IMR-90 (cell line): ENCODE measurements around the gene BNIP5. TPM values are rescaled to one million over a fixed set of nuclear protein-coding genes. Genes with fewer than 3 reads are reported as not detected.
A peak's percentile ranks its signal among the peaks of the same experiment; 100 is the strongest.

Source experiments
- ATAC-seq: fragments of 200-7000 bp; cut with Tn5 transposase; 2 replicates; pipeline ENCODE4 v1.9.1; 2020; ENCODE audit warnings: low read depth, mild to moderate bottlenecking, moderate library complexity
- BruUV-seq: library from RNA; stranded (reverse); fragments of 400-500 nt; replicated peaks from 2 replicates; lab custom pipeline; 2021; lab: Mats Ljungman, UMichigan
- CTCF ChIA-PET: fragments of 300-600 bp; formaldehyde crosslinking; extraction: SDS; loops from one replicate; lab custom pipeline; 2021; ENCODE audit warnings: antibody characterized with exemption; lab: Yijun Ruan, JAX
- POLR2A ChIA-PET: fragments of 300-600 bp; sonication (Branson Sonifier 250); formaldehyde crosslinking; loops from one replicate; lab custom pipeline; 2022; ENCODE audit warnings: antibody characterized with exemption; ENCODE audit not compliant: unreplicated experiment; lab: Charles Lee
- DNase-seq: peaks from one replicate; pipeline ENCODE4 v3.0.0; 2013
- H2AFZ ChIP-seq: replicated peaks from 2 replicates; pipeline ENCODE3; 2013; ENCODE audit warnings: low read length, mild to moderate bottlenecking; ENCODE audit not compliant: poor library complexity
- H2AK5ac ChIP-seq: 2 replicates; pipeline ENCODE4 v1.6.1; 2013; ENCODE audit warnings: low read depth, low read length, inconsistent platforms
- H2AK9ac ChIP-seq: replicated peaks from 2 replicates; pipeline ENCODE3; 2013; ENCODE audit warnings: mild to moderate bottlenecking, low read depth, low read length, moderate library complexity; ENCODE audit not compliant: poor library complexity
- H2BK120ac ChIP-seq: 2 replicates; pipeline ENCODE4 v1.6.1; 2013; ENCODE audit warnings: low read depth, low read length, inconsistent platforms
- H2BK15ac ChIP-seq: 3 replicates; pipeline ENCODE4 v1.6.1; 2013; ENCODE audit warnings: low read depth, low read length, inconsistent platforms
- H2BK20ac ChIP-seq: 2 replicates; pipeline ENCODE4 v1.6.1; 2013; ENCODE audit warnings: low read depth, mild to moderate bottlenecking, inconsistent platforms, low read length, moderate library complexity
- H2BK5ac ChIP-seq: 2 replicates; pipeline ENCODE4 v1.6.1; 2013; ENCODE audit warnings: mild to moderate bottlenecking, low read depth, low read length, inconsistent platforms; ENCODE audit not compliant: poor library complexity, severe bottlenecking
- H3K14ac ChIP-seq: replicated peaks from 2 replicates; pipeline ENCODE4 v1.6.1; 2013; ENCODE audit warnings: low read depth, low read length, inconsistent platforms
- H3K18ac ChIP-seq: 2 replicates; pipeline ENCODE4 v1.6.1; 2013; ENCODE audit warnings: low read depth, low read length, control low read depth
- H3K23ac ChIP-seq: 2 replicates; pipeline ENCODE4 v1.6.1; 2013; ENCODE audit warnings: low read depth, low read length, inconsistent platforms
- H3K27ac ChIP-seq: 2 replicates; pipeline ENCODE4 v1.5.1; 2013; ENCODE audit warnings: mild to moderate bottlenecking, control low read depth, low read length; ENCODE audit not compliant: insufficient read depth
- H3K27me3 ChIP-seq: 2 replicates; pipeline ENCODE4 v1.6.1; 2013; ENCODE audit warnings: low read length; ENCODE audit not compliant: control insufficient read depth, insufficient read depth
- H3K36me3 ChIP-seq: 2 replicates; pipeline ENCODE4 v1.6.1; 2013; ENCODE audit warnings: low read length, mixed read lengths; ENCODE audit not compliant: control insufficient read depth, insufficient read depth
- H3K4ac ChIP-seq: 2 replicates; pipeline ENCODE4 v1.6.1; 2013; ENCODE audit warnings: low read depth, low read length, inconsistent platforms
- H3K4me1 ChIP-seq: 2 replicates; pipeline ENCODE4 v1.6.1; 2013; ENCODE audit warnings: low read length, mixed read lengths; ENCODE audit not compliant: control insufficient read depth, insufficient read depth
- H3K4me2 ChIP-seq: 2 replicates; pipeline ENCODE4 v1.6.1; 2013; ENCODE audit warnings: low read depth, mild to moderate bottlenecking, control low read depth, low read length, moderate library complexity
- H3K4me3 ChIP-seq: 2 replicates; pipeline ENCODE4 v1.5.1; 2013; ENCODE audit warnings: low read depth, mild to moderate bottlenecking, control low read depth, low read length, moderate library complexity; ENCODE audit not compliant: insufficient read depth
- H3K56ac ChIP-seq: 2 replicates; pipeline ENCODE4 v1.6.1; 2013; ENCODE audit warnings: low read length, inconsistent platforms; ENCODE audit not compliant: insufficient read depth; ENCODE audit errors: extremely low read depth
- H3K79me1 ChIP-seq, 2 experiments: 2 replicates each; pipeline ENCODE4 v1.6.1; 2013; ENCODE audit warnings: low read length in 2 of 2, inconsistent platforms in 1 of 2, low read depth in 1 of 2
- H3K9ac ChIP-seq: 2 replicates; pipeline ENCODE4 v1.6.1; 2013; ENCODE audit warnings: low read depth, low read length, control low read depth
- H3K9me1 ChIP-seq: 2 replicates; pipeline ENCODE4 v1.6.1; 2013; ENCODE audit warnings: low read length, inconsistent platforms; ENCODE audit not compliant: insufficient read depth
- H3K9me3 ChIP-seq: 2 replicates; pipeline ENCODE4 v1.6.1; 2013; ENCODE audit warnings: low read length; ENCODE audit not compliant: control insufficient read depth, insufficient read depth
- H4K20me1 ChIP-seq: 2 replicates; pipeline ENCODE4 v1.6.1; 2013; ENCODE audit warnings: low read length, inconsistent platforms; ENCODE audit not compliant: insufficient read depth
- H4K5ac ChIP-seq: 2 replicates; pipeline ENCODE4 v1.6.1; 2013; ENCODE audit warnings: mild to moderate bottlenecking, low read depth, low read length, control low read depth
- H4K8ac ChIP-seq, 2 experiments: 2 replicates each; pipeline ENCODE4 v1.6.1; 2013; ENCODE audit warnings: low read depth in 2 of 2, low read length in 2 of 2, control low read depth in 1 of 2, inconsistent platforms in 1 of 2
- H4K91ac ChIP-seq: 2 replicates; pipeline ENCODE4 v1.6.1; 2013; ENCODE audit warnings: low read depth, low read length, inconsistent platforms; ENCODE audit not compliant: insufficient read depth
- MXI1 ChIP-seq: IDR thresholded peaks from 2 replicates; pipeline ENCODE4 v1.6.1; 2012; ENCODE audit warnings: low read depth, mild to moderate bottlenecking, low read length, moderate library complexity, borderline replicate concordance
- WGBS, 2 experiments: methylation state at CpG; one replicate each; pipeline versions ENCODE4 v1.1.5 to v1.1.7; 2013; ENCODE audit warnings: missing lambda C conversion rate in 2 of 2; ENCODE audit not compliant: insufficient read length in 1 of 2; ENCODE audit errors: extremely low coverage in 2 of 2; 5-methylcytosine and 5-hydroxymethylcytosine counted together
- dilution Hi-C: fragments of 300-500 bp; cut with HindIII; formaldehyde crosslinking; loops from one replicate; pipeline ENCODE4 v1.14.3; 2018; ENCODE audit warnings: low sequenced_read_pairs; ENCODE audit not compliant: unreplicated experiment
- in situ Hi-C: fragments of 300-500 bp; cut with MboI; formaldehyde crosslinking; loops from 3 replicates; pipeline ENCODE4 v1.14.3; 2019; ENCODE audit warnings: low sequenced_read_pairs, inconsistent platforms, mixed read lengths
- intact Hi-C: fragments of 100-400 bp; cut with micrococcal nuclease; formaldehyde crosslinking; loops from 2 replicates; pipeline ENCODE4 v1.10.0; 2022
- polyA plus RNA-seq, 3 experiments: library from polyadenylated mRNA; depleted of rRNA; stranded (reverse); fragments of >200 nt; gene quantifications; 2 replicates each; pipeline ENCODE4 v1.2.3, GENCODE V29; 2012; ENCODE audit warnings: low replicate concordance in 1 of 3
- total RNA-seq: library from RNA; depleted of rRNA; stranded (reverse); fragments of >200 nt; gene quantifications from 2 replicates; pipeline ENCODE4 v1.2.3, GENCODE V29; 2012

BNIP5 gene
- total and polyA plus RNA-seq, 2 of the 4 experiments (the other 2 are of a cell fraction) = not detected

DNA sequence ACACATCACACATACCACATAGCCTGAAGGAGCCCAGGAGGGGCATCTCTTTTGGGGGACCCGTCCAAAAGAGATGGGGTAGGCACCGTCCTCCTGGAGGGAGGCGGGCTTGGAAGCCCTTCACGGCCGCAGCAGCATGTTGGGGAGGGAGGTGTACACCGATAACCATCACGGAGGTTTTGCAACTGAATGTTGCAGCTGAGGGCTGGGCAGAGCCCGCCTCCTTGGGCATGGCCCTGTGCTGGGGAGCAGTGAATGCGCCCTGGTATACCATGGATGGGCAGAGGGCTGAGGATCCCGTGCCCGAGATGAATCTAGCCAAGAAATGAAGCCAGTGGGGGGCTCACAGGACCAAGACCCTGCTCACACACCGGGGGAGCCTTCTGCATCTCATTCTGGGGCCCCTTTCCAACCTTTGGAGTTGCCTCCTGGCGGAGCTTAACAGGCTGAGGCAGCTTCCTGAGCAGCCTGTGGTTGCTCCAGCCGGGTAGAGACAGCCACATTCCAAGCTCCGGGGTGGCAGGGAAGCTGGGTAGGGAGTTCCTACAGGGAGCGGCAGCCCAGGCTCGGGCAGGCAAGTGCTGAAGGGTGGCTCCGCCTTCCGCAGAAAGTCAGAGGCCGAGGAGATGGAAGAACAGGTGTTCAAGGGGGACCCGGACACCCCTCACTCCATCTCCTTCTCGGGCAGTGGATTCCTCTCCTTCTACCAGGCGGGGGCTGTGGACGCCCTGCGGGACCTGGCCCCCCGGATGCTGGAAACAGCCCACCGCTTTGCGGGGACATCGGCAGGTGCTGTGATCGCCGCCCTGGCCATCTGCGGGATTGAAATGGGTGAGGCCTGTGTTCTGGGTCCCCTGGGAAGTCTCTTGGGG, 66.6 kb downstream of the BNIP5 start, which contains the start of gene PNPLA1:
Gene PNPLA1, plus strand, starts transcription at position 227 of the 872 bp plus-strand sequence. Its CDS starts 400 bp downstream, at position 627.
- Histone ChIP-seq H3K23ac (no peak within 1 kb of the TSS), H3K27ac (no peak within 1 kb of the TSS), H3K4ac (no peak within 1 kb of the TSS), H3K4me1 (no peaks in the 10 kb centered on the region), H2AFZ (peak within 1 kb of the TSS; percentile 13), H4K20me1 (no peaks in the 10 kb centered on the region), H3K4me3 (no peak within 1 kb of the TSS), H2BK15ac (no peak within 1 kb of the TSS), H3K9me3 (peaks cover 9% of the 10 kb centered on the region), H4K5ac (no peak within 1 kb of the TSS), H3K27me3 (peaks cover 53% of the 10 kb centered on the region), H2BK5ac (no peak within 1 kb of the TSS), H3K79me1 (no peaks in the 10 kb centered on the region), H2BK20ac (no peak within 1 kb of the TSS), H3K9ac (no peak within 1 kb of the TSS), H4K91ac (no peak within 1 kb of the TSS), H2AK5ac (no peak within 1 kb of the TSS), H2AK9ac (no peak within 1 kb of the TSS), H3K9me1 (no peaks in the 10 kb centered on the region; the same call in 1 of the 2 replicates), H2BK120ac (no peak within 1 kb of the TSS), H3K36me3 (no peaks in the 10 kb centered on the region), H3K4me2 (no peak within 1 kb of the TSS), H3K14ac (no peak within 1 kb of the TSS), H3K18ac (no peak within 1 kb of the TSS), H4K8ac (no peak within 1 kb of the TSS), H3K56ac (no peak within 1 kb of the TSS)
- no peak for TF ChIP-seq MXI1
- DNase-seq (no peak), ATAC-seq (no peak)
- 84% methylated on average over 16 of the region's 32 CpGs; no CpG with 5 or more reads in 1 of the 2 experiments for WGBS, 2 experiments
- intact Hi-C loops (no loop called here), in situ Hi-C loops (no loop called here), dilution Hi-C loops (no loop called here)
- POLR2A ChIA-PET = no interaction called here
- CTCF ChIA-PET = interaction anchor here (0.6 kb wide), 1 partner anchor 69 kb away, joined by 3 read pairs; no protein-coding TSS in a partner anchor
- BruUV-seq = no TSS peak
